H9 (cell line): ENCODE measurements around the gene ART4. TPM values are rescaled to one million over a fixed set of nuclear protein-coding genes. Genes with fewer than 3 reads are reported as not detected.

Experiments used
- DNase-seq: peaks from one replicate; pipeline ENCODE4 v3.0.0-alpha.2; 2017
- H2AFZ ChIP-seq: one replicate; pipeline ENCODE4 v1.6.1; 2013; ENCODE audit warnings: mild to moderate bottlenecking, low read length, control low read depth, moderate library complexity
- H2AK5ac ChIP-seq: 2 replicates; pipeline ENCODE4 v1.6.1; 2013; ENCODE audit warnings: low read length, control low read depth, mixed read lengths; ENCODE audit not compliant: insufficient read length
- H2BK120ac ChIP-seq: one replicate; pipeline ENCODE4 v1.6.1; 2013; ENCODE audit warnings: low read depth, mild to moderate bottlenecking, low read length, control low read depth, inconsistent platforms; ENCODE audit not compliant: poor library complexity, severe bottlenecking
- H2BK12ac ChIP-seq: 2 replicates; pipeline ENCODE4 v1.6.1; 2013; ENCODE audit warnings: low read length, control low read depth, mixed read lengths, low read depth; ENCODE audit not compliant: insufficient read length
- H2BK15ac ChIP-seq: 2 replicates; pipeline ENCODE4 v1.6.1; 2013; ENCODE audit warnings: low read depth, low read length, control low read depth
- H2BK20ac ChIP-seq: one replicate; pipeline ENCODE4 v1.6.1; 2013; ENCODE audit warnings: low read depth, mild to moderate bottlenecking, low read length, control low read depth, inconsistent platforms; ENCODE audit not compliant: poor library complexity, severe bottlenecking
- H2BK5ac ChIP-seq: 2 replicates; pipeline ENCODE4 v1.6.1; 2013; ENCODE audit warnings: low read length, control low read depth, mixed read lengths; ENCODE audit not compliant: insufficient read length
- H3K14ac ChIP-seq: 2 replicates; pipeline ENCODE4 v1.6.1; 2013; ENCODE audit warnings: low read length, control low read depth; ENCODE audit not compliant: insufficient read depth
- H3K18ac ChIP-seq: 2 replicates; pipeline ENCODE4 v1.6.1; 2013; ENCODE audit warnings: low read depth, mild to moderate bottlenecking, mixed read lengths, low read length, control low read depth; ENCODE audit not compliant: insufficient read length
- H3K23ac ChIP-seq: 2 replicates; pipeline ENCODE4 v1.6.1; 2013; ENCODE audit warnings: low read length, control low read depth, mixed read lengths, low read depth; ENCODE audit not compliant: insufficient read length
- H3K23me2 ChIP-seq: 2 replicates; pipeline ENCODE4 v1.6.1; 2013; ENCODE audit warnings: low read depth, mild to moderate bottlenecking, mixed read lengths, low read length, control low read depth; ENCODE audit not compliant: insufficient read length, poor library complexity, severe bottlenecking
- H3K27ac ChIP-seq: 2 replicates; pipeline ENCODE4 v1.5.1; 2013; ENCODE audit warnings: low read length, control low read depth, mixed read lengths, low read depth; ENCODE audit not compliant: insufficient read length
- H3K27me3 ChIP-seq: 2 replicates; pipeline ENCODE4 v1.6.1; 2013; ENCODE audit warnings: low read length, control low read depth, inconsistent platforms; ENCODE audit not compliant: insufficient read depth
- H3K4ac ChIP-seq: 2 replicates; pipeline ENCODE4 v1.6.1; 2013; ENCODE audit warnings: low read depth, mild to moderate bottlenecking, control low read depth, inconsistent platforms, low read length, moderate library complexity
- H3K4me1 ChIP-seq: 2 replicates; pipeline ENCODE4 v1.6.1; 2013; ENCODE audit warnings: low read length, control low read depth, inconsistent platforms; ENCODE audit not compliant: insufficient read depth
- H3K4me2 ChIP-seq: 2 replicates; pipeline ENCODE4 v1.6.1; 2013; ENCODE audit warnings: low read length, control low read depth, mixed read lengths; ENCODE audit not compliant: insufficient read length, insufficient read depth
- H3K56ac ChIP-seq: 2 replicates; pipeline ENCODE4 v1.6.1; 2013; ENCODE audit warnings: low read depth, mild to moderate bottlenecking, mixed read lengths, low read length, control low read depth; ENCODE audit not compliant: insufficient read length
- H3K79me1 ChIP-seq: 2 replicates; pipeline ENCODE4 v1.6.1; 2013; ENCODE audit warnings: low read depth, mild to moderate bottlenecking, moderate library complexity, low read length, control low read depth, inconsistent platforms; ENCODE audit not compliant: insufficient read depth, poor library complexity, severe bottlenecking
- H3K79me2 ChIP-seq: 2 replicates; pipeline ENCODE4 v1.6.1; 2013; ENCODE audit warnings: low read length, control low read depth, inconsistent platforms; ENCODE audit not compliant: insufficient read depth
- H3K9ac ChIP-seq: 2 replicates; pipeline ENCODE4 v1.6.1; 2013; ENCODE audit warnings: low read length, control low read depth, mixed read lengths; ENCODE audit not compliant: insufficient read length; ENCODE audit errors: extremely low read depth
- H3K9me3 ChIP-seq: one replicate; pipeline ENCODE4 v1.6.1; 2013; ENCODE audit warnings: low read depth, low read length, inconsistent platforms; ENCODE audit not compliant: control insufficient read depth
- H3T11ph ChIP-seq: one replicate; pipeline ENCODE4 v1.6.1; 2013; ENCODE audit warnings: mild to moderate bottlenecking, low read length, control low read depth, inconsistent platforms
- H4K20me1 ChIP-seq: one replicate; pipeline ENCODE4 v1.6.1; 2013; ENCODE audit not compliant: control insufficient read depth, insufficient read length, insufficient read depth
- H4K5ac ChIP-seq: 2 replicates; pipeline ENCODE4 v1.6.1; 2013; ENCODE audit warnings: low read depth, mild to moderate bottlenecking, mixed read lengths, low read length, control low read depth; ENCODE audit not compliant: insufficient read length
- H4K8ac ChIP-seq: replicated peaks from 2 replicates; pipeline ENCODE4 v1.6.1; 2013; ENCODE audit warnings: low read length, control low read depth, mixed read lengths, low read depth; ENCODE audit not compliant: insufficient read length
- H4K91ac ChIP-seq: 2 replicates; pipeline ENCODE4 v1.6.1; 2013; ENCODE audit warnings: low read depth, mild to moderate bottlenecking, moderate library complexity, mixed read lengths, low read length, control low read depth; ENCODE audit not compliant: insufficient read length
- H3K27ac Mint-ChIP-seq, 3 experiments: 2 replicates in 2 of 3; 3 replicates in 1 of 3; pipeline ENCODE4 v1.8.0; 2020 to 2021; ENCODE audit warnings: mixed read lengths in 3 of 3, mild to moderate bottlenecking in 1 of 3, moderate library complexity in 1 of 3
- H3K27me3 Mint-ChIP-seq: 2 replicates; pipeline ENCODE4 v1.8.0; 2021; ENCODE audit warnings: low read depth, mild to moderate bottlenecking, moderate library complexity, mixed read lengths
- H3K36me3 Mint-ChIP-seq, 3 experiments: 2 replicates in 2 of 3; 3 replicates in 1 of 3; pipeline ENCODE4 v1.8.0; 2020 to 2021; ENCODE audit warnings: low read depth in 3 of 3, mixed read lengths in 3 of 3; ENCODE audit not compliant: insufficient read depth in 1 of 3
- H3K4me1 Mint-ChIP-seq, 2 experiments: 2 replicates each; pipeline ENCODE4 v1.8.0; 2020; ENCODE audit warnings: mixed read lengths in 2 of 2
- H3K4me3 Mint-ChIP-seq, 2 experiments: 2 replicates in 1 of 2; 3 replicates in 1 of 2; pipeline ENCODE4 v1.8.0; 2020 to 2021; ENCODE audit warnings: mild to moderate bottlenecking in 2 of 2, mixed read lengths in 2 of 2, moderate library complexity in 1 of 2
- H3K9me3 Mint-ChIP-seq, 2 experiments: 2 replicates in 1 of 2; 3 replicates in 1 of 2; pipeline ENCODE4 v1.8.0; 2020; ENCODE audit warnings: mild to moderate bottlenecking in 2 of 2, mixed read lengths in 2 of 2, moderate library complexity in 1 of 2
- CTCF ChIP-seq: fragments of 200-600 bp; sonication (generic); conservative IDR thresholded peaks from 3 replicates; pipeline ENCODE4 v1.8.0; 2021; ENCODE audit warnings: antibody characterized with exemption, mild to moderate bottlenecking
- WGBS: extraction: QIAGEN DNeasy Blood & Tissue Kit; methylation state at CpG from one replicate; pipeline ENCODE4 v1.1.7; 2013; ENCODE audit warnings: missing lambda C conversion rate, low lambda C conversion rate, mixed read lengths; ENCODE audit not compliant: insufficient read length; ENCODE audit errors: extremely low coverage; 5-methylcytosine and 5-hydroxymethylcytosine counted together
- total RNA-seq: library from RNA; stranded (reverse); gene quantifications from 2 replicates; pipeline ENCODE4 v1.2.1, GENCODE V29; 2021

ART4 gene
- total RNA-seq, 1 experiment from 2014 or later: not detected

DNA sequence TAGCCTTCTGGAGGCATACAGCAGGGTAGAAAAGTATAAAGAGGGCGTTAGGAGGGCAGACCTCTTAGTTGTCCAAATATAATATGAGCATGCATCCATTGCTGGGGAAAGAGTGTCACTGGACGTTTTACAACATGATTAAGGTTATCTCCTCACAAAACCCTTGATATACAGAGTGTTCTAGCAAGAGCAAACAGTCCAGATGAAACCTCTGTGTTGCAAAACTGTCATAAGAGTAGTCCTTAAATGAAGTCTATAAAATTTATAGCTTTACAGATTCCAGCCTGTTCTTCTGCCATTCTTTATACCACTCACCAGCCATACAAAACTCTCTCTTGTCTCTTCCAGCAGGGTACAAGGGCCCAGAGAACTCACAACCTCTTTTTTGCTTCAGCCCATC lies 61.8 kb downstream of the ART4 start:
- Histone ChIP-seq H3K23me2 (no peaks in the 10 kb centered on the region), H2AFZ (no peak overlapping the region), H2BK5ac (no peak overlapping the region), H3K9ac (no peak overlapping the region), H2BK15ac (no peak overlapping the region), H3T11ph (no peak overlapping the region), H3K56ac (no peak overlapping the region), H3K4me2 (no peak overlapping the region), H3K27me3 (no peaks in the 10 kb centered on the region), H3K9me3 (no peaks in the 10 kb centered on the region), H4K8ac (no peak overlapping the region), H4K20me1 (no peaks in the 10 kb centered on the region), H2BK12ac (no peak overlapping the region), H2AK5ac (no peak overlapping the region), H3K27ac (no peak overlapping the region), H4K5ac (no peak overlapping the region), H3K79me2 (no peaks in the 10 kb centered on the region), H3K79me1 (no peaks in the 10 kb centered on the region), H4K91ac (no peak overlapping the region), H3K23ac (no peak overlapping the region), H2BK20ac (no peak overlapping the region), H3K18ac (no peak overlapping the region), H2BK120ac (no peak overlapping the region), H3K14ac (no peak overlapping the region), H3K4ac (no peak overlapping the region), H3K4me1 (peaks cover 2% of the 10 kb centered on the region; the same call in 1 of the 2 replicates)
- no CpG with 5 or more reads among the region's 2 CpGs for WGBS
- Mint-ChIP-seq H3K9me3 (no peaks in the 10 kb centered on the region), H3K27ac (no peak overlapping the region), H3K4me3 (no peak overlapping the region; a peak in 1 of 5 replicates), H3K36me3 (peaks cover 2 to 19% (median 2%) of the 10 kb centered on the region in 3 experiments; a peak in 5 of 7 replicates), H3K27me3 (no peaks in the 10 kb centered on the region), H3K4me1 (peaks cover 11 to 19% of the 10 kb centered on the region in 2 experiments)
- TF ChIP-seq CTCF: no peak
- no peak for DNase-seq
